ENCODE data around the gene INO80D.
A peak's percentile ranks its signal among the peaks of the same experiment; 100 is the strongest.
"Not testable (repeated sequence)": the region's sequence is repeated elsewhere in the genome, so short reads cannot be mapped to it uniquely, and the experiment has no call there.

The INO80D gene

GRCh38 chr2:206092297-206092696, 6.3 kb upstream of the INO80D start:
- Mint-ChIP-seq H3K9me3 (no peaks in the 10 kb centered on the region), H3K36me3 (peaks cover 5% of the 10 kb centered on the region), H3K27ac (no peak overlapping the region), H3K4me3 (no peak overlapping the region), H3K4me1 (peaks cover under 1% of the 10 kb centered on the region), H3K27me3 (no peaks in the 10 kb centered on the region)
- ATAC-seq, result no peak

GRCh38 chr2:206088248-206088647, 2.3 kb upstream of the INO80D start:
- Mint-ChIP-seq H3K4me1 (peaks cover 23% of the 10 kb centered on the region), H3K27ac (no peak overlapping the region), H3K36me3 (peaks cover 2% of the 10 kb centered on the region), H3K9me3 (no peaks in the 10 kb centered on the region), H3K4me3 (no peak overlapping the region), H3K27me3 (no peaks in the 10 kb centered on the region)
- no peak for ATAC-seq

- ATAC-seq, result no peak
- Mint-ChIP-seq H3K4me1 (peaks cover 24% of the 10 kb centered on the region), H3K27me3 (no peaks in the 10 kb centered on the region), H3K9me3 (no peaks in the 10 kb centered on the region), H3K4me3 (peak overlapping the region; percentile 100), H3K27ac (peak overlapping the region; percentile 99), H3K36me3 (no peaks in the 10 kb centered on the region)
These were observed 859 bp upstream of the INO80D start for GRCh38 chr2:206086716-206087350.

- H3K27me3 Mint-ChIP-seq, result no peaks in the 10 kb centered on the region
- H3K4me3 Mint-ChIP-seq, result peak overlapping the region; percentile 100
- peak; percentile 74 for ATAC-seq
- no peaks in the 10 kb centered on the region for H3K36me3 Mint-ChIP-seq
- H3K9me3 Mint-ChIP-seq, result no peaks in the 10 kb centered on the region
- H3K27ac Mint-ChIP-seq, result peak overlapping the region; percentile 99
- H3K4me1 Mint-ChIP-seq, result peaks cover 36% of the 10 kb centered on the region
These were observed 868 bp downstream of the INO80D start for GRCh38 chr2:206084870-206085741.

- ATAC-seq, result no peak
- Mint-ChIP-seq H3K4me1 (peaks cover 43% of the 10 kb centered on the region), H3K36me3 (no peaks in the 10 kb centered on the region), H3K9me3 (no peaks in the 10 kb centered on the region), H3K4me3 (peak overlapping the region; percentile 94), H3K27ac (peak overlapping the region; percentile 99), H3K27me3 (no peaks in the 10 kb centered on the region)
These were observed 1.5 kb downstream of the INO80D start for GRCh38 chr2:206084439-206084869.

GRCh38 chr2:206083602-206084438, 2.2 kb downstream of the INO80D start:
- peaks cover 46% of the 10 kb centered on the region for H3K4me1 Mint-ChIP-seq

GRCh38 chr2:206082298-206082843, 3.6 kb downstream of the INO80D start:
- ATAC-seq, result no peak
- Mint-ChIP-seq H3K4me3 (no peak overlapping the region), H3K27me3 (no peaks in the 10 kb centered on the region), H3K4me1 (peaks cover 57% of the 10 kb centered on the region), H3K36me3 (no peaks in the 10 kb centered on the region), H3K9me3 (no peaks in the 10 kb centered on the region), H3K27ac (no peak overlapping the region)

More at GRCh38 chr2:206083602-206084438, 2.2 kb downstream of the INO80D start:
- no peaks in the 10 kb centered on the region for H3K36me3 Mint-ChIP-seq
- H3K27ac Mint-ChIP-seq, result peak overlapping the region; percentile 99
- peak overlapping the region; percentile 94 for H3K4me3 Mint-ChIP-seq
- ATAC-seq, result no peak
- no peaks in the 10 kb centered on the region for H3K9me3 Mint-ChIP-seq
- H3K27me3 Mint-ChIP-seq, result no peaks in the 10 kb centered on the region

- H3K27ac Mint-ChIP-seq, result no peak overlapping the region
- ATAC-seq, result no peak
- no peaks in the 10 kb centered on the region for H3K9me3 Mint-ChIP-seq
- H3K36me3 Mint-ChIP-seq, result no peaks in the 10 kb centered on the region
- H3K4me1 Mint-ChIP-seq, result peaks cover 51% of the 10 kb centered on the region
- no peaks in the 10 kb centered on the region for H3K27me3 Mint-ChIP-seq
- no peak overlapping the region for H3K4me3 Mint-ChIP-seq
These were observed 5.0 kb downstream of the INO80D start for GRCh38 chr2:206080927-206081326.

- Mint-ChIP-seq H3K27ac (peak overlapping the region; percentile 4), H3K4me3 (no peak overlapping the region), H3K4me1 (peaks cover 57% of the 10 kb centered on the region)
These were observed 6.1 kb downstream of the INO80D start for GRCh38 chr2:206079699-206080465.

GRCh38 chr2:206077879-206078278, 8.1 kb downstream of the INO80D start:
- H3K36me3 Mint-ChIP-seq, H3K4me3 Mint-ChIP-seq, H3K27me3 Mint-ChIP-seq, ATAC-seq, H3K9me3 Mint-ChIP-seq: not testable (repeated sequence)
- Mint-ChIP-seq H3K27ac (peak overlapping the region; percentile 12), H3K4me1 (peaks cover 53% of the 10 kb centered on the region)

More at GRCh38 chr2:206079699-206080465, 6.1 kb downstream of the INO80D start:
- H3K9me3 Mint-ChIP-seq, result no peaks in the 10 kb centered on the region
- H3K36me3 Mint-ChIP-seq, result no peaks in the 10 kb centered on the region
- no peaks in the 10 kb centered on the region for H3K27me3 Mint-ChIP-seq
- no peak for ATAC-seq

- no peak for ATAC-seq
- H3K4me1 Mint-ChIP-seq, result peaks cover 53% of the 10 kb centered on the region
- peaks cover 12% of the 10 kb centered on the region for H3K36me3 Mint-ChIP-seq
- H3K27me3 Mint-ChIP-seq, result no peaks in the 10 kb centered on the region
- H3K4me3 Mint-ChIP-seq, result no peak overlapping the region
- no peaks in the 10 kb centered on the region for H3K9me3 Mint-ChIP-seq
- H3K27ac Mint-ChIP-seq, result no peak overlapping the region
These were observed 10.9 kb downstream of the INO80D start for GRCh38 chr2:206075113-206075512.

GRCh38 chr2:206071807-206072206, 14.2 kb downstream of the INO80D start:
- Mint-ChIP-seq H3K27ac (no peak overlapping the region), H3K36me3 (peaks cover 21% of the 10 kb centered on the region), H3K4me1 (peaks cover 52% of the 10 kb centered on the region), H3K9me3 (no peaks in the 10 kb centered on the region), H3K27me3 (no peaks in the 10 kb centered on the region), H3K4me3 (no peak overlapping the region)
- ATAC-seq, result no peak

- H3K27me3 Mint-ChIP-seq, result no peaks in the 10 kb centered on the region
- no peak for ATAC-seq
- peaks cover 21% of the 10 kb centered on the region for H3K36me3 Mint-ChIP-seq
- no peaks in the 10 kb centered on the region for H3K9me3 Mint-ChIP-seq
- peak overlapping the region; percentile 51 for H3K27ac Mint-ChIP-seq
- no peak overlapping the region for H3K4me3 Mint-ChIP-seq
- H3K4me1 Mint-ChIP-seq, result peaks cover 60% of the 10 kb centered on the region
These were observed 16.6 kb downstream of the INO80D start for GRCh38 chr2:206069417-206069816.

GRCh38 chr2:206068207-206068606, 17.8 kb downstream of the INO80D start:
- no peak for ATAC-seq
- H3K27me3 Mint-ChIP-seq, result no peaks in the 10 kb centered on the region

More at GRCh38 chr2:206068207-206068606, 17.8 kb downstream of the INO80D start:
- Mint-ChIP-seq H3K36me3 (peaks cover 26% of the 10 kb centered on the region), H3K4me1 (peaks cover 59% of the 10 kb centered on the region), H3K27ac (no peak overlapping the region), H3K4me3 (no peak overlapping the region), H3K9me3 (no peaks in the 10 kb centered on the region)

All from stimulated activated memory B cell treated with anti-CD40 and anti-IgM and Interleukin-4, amounts not matched to agents 10 μg/mL and 1 μg/mL and 100 μg/mL, for 72 hours (primary cell).